Endothelial cell of umbilical vein (primary cell): ENCODE data around the gene CTSA. TPM values are rescaled to one million over a fixed set of nuclear protein-coding genes. Genes with fewer than 3 reads are reported as not detected.

Source experiments
- BruUV-seq: library from RNA; stranded (reverse); fragments of 400-500 nt; replicated peaks from 2 replicates; lab custom pipeline; 2021; lab: Mats Ljungman, UMichigan
- CTCF ChIA-PET: fragments of 300-600, 350-600 bp; sonication (Branson Sonifier 250); formaldehyde crosslinking; loops from one replicate; lab custom pipeline; 2021; ENCODE audit warnings: antibody characterized with exemption, inconsistent platforms; lab: Charles Lee
- POLR2A ChIA-PET: fragments of 300-600, 350-600 bp; sonication (Branson Sonifier 250); formaldehyde crosslinking; loops from one replicate; lab custom pipeline; 2021; ENCODE audit warnings: antibody characterized with exemption, inconsistent platforms; lab: Charles Lee
- DNase-seq: peaks from one replicate; pipeline ENCODE4 v3.0.0-alpha.2; 2011; ENCODE audit warnings: low read depth, low spot score
- FAIRE-seq: peaks from 2 replicates; lab custom pipeline; 2011; peaks lifted over from hg19 to GRCh38; lab: Jason Lieb, UNC
- H2AFZ ChIP-seq: 2 replicates; pipeline ENCODE4 v1.6.0; 2012; ENCODE audit warnings: low read depth, low read length, control low read depth, inconsistent platforms
- H3K27ac ChIP-seq: 2 replicates; pipeline ENCODE4 v1.5.1; 2011; ENCODE audit warnings: low read depth, mild to moderate bottlenecking, control low read depth, low read length, moderate library complexity; ENCODE audit not compliant: insufficient read depth
- H3K27me3 ChIP-seq, 2 experiments: 2 replicates each; pipeline versions ENCODE4 v1.6.0 to v1.6.1; 2011; ENCODE audit warnings: low read length in 2 of 2, mixed read lengths in 1 of 2; ENCODE audit not compliant: control insufficient read depth in 2 of 2, insufficient read depth in 2 of 2
- H3K36me3 ChIP-seq, 2 experiments: 2 replicates in 1 of 2; 3 replicates in 1 of 2; pipeline ENCODE4 v1.5.1; 2011; ENCODE audit warnings: low read length in 2 of 2, mild to moderate bottlenecking in 1 of 2, moderate library complexity in 1 of 2; ENCODE audit not compliant: control insufficient read depth in 2 of 2, insufficient read depth in 2 of 2; ENCODE audit errors: extremely low read depth in 1 of 2
- H3K4me1 ChIP-seq: 3 replicates; pipeline ENCODE4 v1.5.1; 2011; ENCODE audit warnings: mild to moderate bottlenecking, low read length; ENCODE audit not compliant: control insufficient read depth, insufficient read depth; ENCODE audit errors: extremely low read depth
- H3K4me2 ChIP-seq: 2 replicates; pipeline ENCODE4 v1.6.1; 2011; ENCODE audit warnings: low read length, control low read depth, mixed read lengths; ENCODE audit not compliant: insufficient read depth
- H3K4me3 ChIP-seq, 3 experiments: fragments of 200-600 bp in 1 of 3; sonication (generic), shearing (Covaris generic) in 1 of 3; replicated peaks in 1 of 3; 2 replicates each; pipeline ENCODE4 v1.5.1; 2011 to 2016; ENCODE audit warnings: control low read depth in 3 of 3, low read length in 3 of 3, mild to moderate bottlenecking in 2 of 3, inconsistent platforms in 1 of 3, low read depth in 1 of 3, moderate library complexity in 1 of 3; ENCODE audit not compliant: insufficient read depth in 1 of 3
- H3K79me2 ChIP-seq: 2 replicates; pipeline ENCODE4 v1.6.0; 2012; ENCODE audit warnings: low read length, inconsistent platforms; ENCODE audit not compliant: control insufficient read depth, insufficient read depth
- H3K9ac ChIP-seq: replicated peaks from 2 replicates; pipeline ENCODE3; 2011; ENCODE audit warnings: low read length, control low read depth; ENCODE audit not compliant: insufficient read depth; ENCODE audit errors: extremely low read depth
- H3K9me1 ChIP-seq: replicated peaks from 3 replicates; pipeline ENCODE4 v1.6.0; 2011; ENCODE audit warnings: mild to moderate bottlenecking, low read length; ENCODE audit not compliant: control insufficient read depth, insufficient read depth; ENCODE audit errors: extremely low read depth
- H3K9me3 ChIP-seq: replicated peaks from 2 replicates; pipeline ENCODE4 v1.5.1; 2012; ENCODE audit warnings: low read length, inconsistent platforms; ENCODE audit not compliant: control insufficient read depth, insufficient read depth
- H4K20me1 ChIP-seq: replicated peaks from 2 replicates; pipeline ENCODE3; 2011; ENCODE audit warnings: mild to moderate bottlenecking, low read length; ENCODE audit not compliant: control insufficient read depth, insufficient read depth; ENCODE audit errors: extremely low read depth
- EZH2 ChIP-seq: IDR thresholded peaks from 2 replicates; pipeline ENCODE4 v1.6.1; 2012; ENCODE audit warnings: borderline replicate concordance, low read depth, mild to moderate bottlenecking, moderate library complexity, low read length, inconsistent platforms; ENCODE audit not compliant: severe bottlenecking
- FOS ChIP-seq: IDR thresholded peaks from 2 replicates; pipeline ENCODE4 v1.6.1; 2011; ENCODE audit warnings: mild to moderate bottlenecking, low read length, moderate library complexity, borderline replicate concordance; ENCODE audit not compliant: insufficient read depth
- GATA2 ChIP-seq: IDR thresholded peaks from 2 replicates; pipeline ENCODE4 v1.7.0; 2011; ENCODE audit warnings: low read depth, mild to moderate bottlenecking, moderate library complexity, mixed read lengths, low read length; ENCODE audit not compliant: insufficient read length, insufficient read depth
- JUN ChIP-seq: IDR thresholded peaks from 2 replicates; pipeline ENCODE4 v1.6.1; 2011; ENCODE audit warnings: borderline replicate concordance, low read depth; ENCODE audit not compliant: insufficient read length, insufficient read depth
- MYC ChIP-seq: IDR thresholded peaks from one replicate; pipeline ENCODE4 v1.6.1; 2011; ENCODE audit warnings: mild to moderate bottlenecking, low read depth, low read length
- POLR2A ChIP-seq: IDR thresholded peaks from 2 replicates; pipeline ENCODE4 v1.6.1; 2012; ENCODE audit warnings: low read depth, mild to moderate bottlenecking, control low read depth, low read length
- POLR2AphosphoS5 ChIP-seq: IDR thresholded peaks from 2 replicates; pipeline ENCODE4 v1.6.1; 2012; ENCODE audit warnings: low read depth, mild to moderate bottlenecking, control low read depth, low read length, moderate library complexity; ENCODE audit not compliant: insufficient read depth
- dilution Hi-C: fragments of 300-500 bp; cut with MboI; formaldehyde crosslinking; loops from one replicate; pipeline ENCODE4 v1.15.0; 2019; ENCODE audit warnings: low sequenced_read_pairs; ENCODE audit not compliant: extremely low pct_ligation_motif_present
- intact Hi-C: fragments of 100-400 bp; cut with micrococcal nuclease; formaldehyde crosslinking; loops from one replicate; pipeline ENCODE4 v1.10.0; 2022
- polyA plus RNA-seq, 4 experiments: library from polyadenylated mRNA; depleted of rRNA in 3 of 4; stranded (reverse) in 3 of 4; unstranded in 1 of 4; fragments of >200 nt; gene quantifications; 2 replicates each; pipeline versions ENCODE4 v1.2.1 to v1.2.3, GENCODE V29; 2011 to 2012; ENCODE audit warnings: missing spikeins in 1 of 4
- total RNA-seq: library from RNA; stranded (reverse); gene quantifications from 2 replicates; pipeline ENCODE4 v1.2.3, GENCODE V29; 2021
- TF ChIP-seq, protein P1 (sequence below): IDR thresholded peaks from 2 replicates; pipeline ENCODE4 v1.6.1; 2011; ENCODE audit not compliant: insufficient read depth, insufficient read length
- TF ChIP-seq, protein P2 (sequence below), 2 donors: IDR thresholded peaks; 1 replicate in 1 of 2; 2 replicates in 1 of 2; pipeline ENCODE4 v1.5.1; 2011; ENCODE audit warnings: low read length in 2 of 2, mild to moderate bottlenecking in 2 of 2, moderate library complexity in 2 of 2, control low read depth in 1 of 2, inconsistent platforms in 1 of 2, low read depth in 1 of 2; ENCODE audit not compliant: insufficient read depth in 1 of 2; ENCODE audit errors: extremely low read depth in 1 of 2

CTSA gene
- total and polyA plus RNA-seq, 2 donors (not counting 3 experiments of a cell fraction or from before 2014, with no cell fraction given) = 169 to 409 TPM

DNA sequence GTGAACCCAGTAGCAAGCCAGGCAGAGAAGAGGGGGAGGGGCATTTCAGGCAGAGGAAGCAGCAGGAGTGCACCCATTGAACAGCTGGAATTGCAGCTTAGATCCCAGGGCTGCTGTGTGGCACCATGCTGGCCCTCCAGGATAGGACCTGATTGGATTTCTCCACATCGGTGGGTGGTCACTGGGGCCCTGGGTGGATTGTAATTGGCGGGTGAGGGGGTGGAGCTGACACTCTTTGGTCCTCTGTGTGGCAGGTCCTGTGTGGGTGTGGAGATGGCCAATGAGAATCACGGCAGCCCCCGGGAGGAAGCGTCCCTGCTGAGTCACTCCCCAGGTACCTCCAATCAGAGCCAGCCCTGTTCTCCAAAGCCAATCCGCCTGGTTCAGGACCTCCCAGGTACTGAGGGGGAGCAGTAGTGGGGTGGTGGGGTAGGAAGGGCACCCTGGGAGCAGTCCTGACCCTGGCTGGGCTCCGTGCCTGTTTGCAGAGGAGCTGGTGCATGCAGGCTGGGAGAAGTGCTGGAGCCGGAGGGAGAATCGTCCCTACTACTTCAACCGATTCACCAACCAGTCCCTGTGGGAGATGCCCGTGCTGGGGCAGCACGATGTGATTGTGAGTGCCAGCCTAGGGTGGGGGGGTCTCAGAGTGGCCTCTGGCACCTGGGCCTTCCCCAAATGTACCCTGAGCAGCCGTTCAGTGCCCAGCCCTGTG is 47.7 kb downstream of the CTSA start:
- intact Hi-C loops = no loop called here
- Histone ChIP-seq H2AFZ (no peak overlapping the region), H3K9ac (no peak overlapping the region), H3K9me1 (no peaks in the 10 kb centered on the region), H3K4me3 (no peak overlapping the region), H3K4me2 (no peak overlapping the region), H4K20me1 (no peaks in the 10 kb centered on the region), H3K27me3 (no peaks in the 10 kb centered on the region), H3K9me3 (no peaks in the 10 kb centered on the region), H3K4me1 (peaks cover 6% of the 10 kb centered on the region), H3K27ac (no peak overlapping the region), H3K36me3 (peaks cover 15 to 44% of the 10 kb centered on the region in 2 experiments), H3K79me2 (peaks cover 15% of the 10 kb centered on the region)
- no peak for DNase-seq
- ChIA-PET POLR2A (no interaction called here), CTCF (no interaction called here)
- FAIRE-seq = no peak
- TF ChIP-seq JUN (no peak), POLR2A (no peak), POLR2AphosphoS5 (no peak)
- BruUV-seq = no TSS peak
- dilution Hi-C loops = no loop called here

DNA sequence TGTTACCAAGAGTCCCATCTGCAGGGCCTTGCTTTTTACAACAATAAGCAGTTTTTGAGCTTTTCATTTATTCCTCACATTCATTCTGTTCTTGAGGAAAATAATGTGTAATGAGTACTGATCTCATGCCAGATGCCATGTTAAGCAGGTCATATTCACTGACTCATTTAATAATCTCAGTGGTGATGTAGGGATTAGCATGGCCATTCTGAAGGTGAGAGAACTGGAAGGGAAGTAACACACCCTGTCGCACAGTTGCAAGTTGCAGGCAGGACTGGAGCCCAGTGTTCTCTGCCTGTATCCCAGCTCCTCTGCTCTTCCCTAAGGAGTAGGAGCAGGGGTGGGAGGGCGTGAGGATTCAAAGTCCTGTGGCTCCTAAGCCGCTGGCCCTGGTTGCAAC is 48.9 kb downstream of the CTSA start:
- H3K9me1 ChIP-seq = no peaks in the 10 kb centered on the region
- H4K20me1 ChIP-seq = no peaks in the 10 kb centered on the region
- no peak overlapping the region for H3K27ac ChIP-seq
- H3K4me3 ChIP-seq = no peak overlapping the region
- DNase-seq = no peak
- no peak overlapping the region for H3K9ac ChIP-seq
- no peaks in the 10 kb centered on the region for H3K9me3 ChIP-seq
- FAIRE-seq = no peak
- H3K4me1 ChIP-seq = peaks cover 5% of the 10 kb centered on the region
- no peaks in the 10 kb centered on the region for H3K27me3 ChIP-seq
- H3K36me3 ChIP-seq = peaks cover 17 to 53% of the 10 kb centered on the region in 2 experiments
- H3K79me2 ChIP-seq = peaks cover 11% of the 10 kb centered on the region
- ChIA-PET POLR2A (no interaction called here), CTCF (interaction anchor here (0.8 to 0.9 kb wide), 2 partner anchors 22 to 30 kb away, joined by 3 read pairs; no protein-coding TSS in a partner anchor)
- dilution Hi-C loops = no loop called here
- intact Hi-C loops = no loop called here
- BruUV-seq = no TSS peak
- no peak overlapping the region for H3K4me2 ChIP-seq
- TF ChIP-seq, protein P1, sequence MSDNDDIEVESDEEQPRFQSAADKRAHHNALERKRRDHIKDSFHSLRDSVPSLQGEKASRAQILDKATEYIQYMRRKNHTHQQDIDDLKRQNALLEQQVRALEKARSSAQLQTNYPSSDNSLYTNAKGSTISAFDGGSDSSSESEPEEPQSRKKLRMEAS = no peak
- TF ChIP-seq FOS (no peak), POLR2AphosphoS5 (no peak), MYC (no peak), JUN (no peak), EZH2 (no peak), GATA2 (no peak), POLR2A (no peak)
- TF ChIP-seq, protein P2, sequence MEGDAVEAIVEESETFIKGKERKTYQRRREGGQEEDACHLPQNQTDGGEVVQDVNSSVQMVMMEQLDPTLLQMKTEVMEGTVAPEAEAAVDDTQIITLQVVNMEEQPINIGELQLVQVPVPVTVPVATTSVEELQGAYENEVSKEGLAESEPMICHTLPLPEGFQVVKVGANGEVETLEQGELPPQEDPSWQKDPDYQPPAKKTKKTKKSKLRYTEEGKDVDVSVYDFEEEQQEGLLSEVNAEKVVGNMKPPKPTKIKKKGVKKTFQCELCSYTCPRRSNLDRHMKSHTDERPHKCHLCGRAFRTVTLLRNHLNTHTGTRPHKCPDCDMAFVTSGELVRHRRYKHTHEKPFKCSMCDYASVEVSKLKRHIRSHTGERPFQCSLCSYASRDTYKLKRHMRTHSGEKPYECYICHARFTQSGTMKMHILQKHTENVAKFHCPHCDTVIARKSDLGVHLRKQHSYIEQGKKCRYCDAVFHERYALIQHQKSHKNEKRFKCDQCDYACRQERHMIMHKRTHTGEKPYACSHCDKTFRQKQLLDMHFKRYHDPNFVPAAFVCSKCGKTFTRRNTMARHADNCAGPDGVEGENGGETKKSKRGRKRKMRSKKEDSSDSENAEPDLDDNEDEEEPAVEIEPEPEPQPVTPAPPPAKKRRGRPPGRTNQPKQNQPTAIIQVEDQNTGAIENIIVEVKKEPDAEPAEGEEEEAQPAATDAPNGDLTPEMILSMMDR (IDR thresholded peaks at IDR 0.05; ENCODE audit: extremely low read depth in 1 of 2, insufficient read depth in 1 of 2, low read depth in 1 of 2, low read length in 2 of 2) = no peak
- no peak overlapping the region for H2AFZ ChIP-seq
